Activated T-cell treated with anti-CD3 and anti-CD28 coated beads, Interleukin-2, amount 50 U/mL, for 24 hours (primary cell): ENCODE measurements around the gene SMIM22.

ENCODE experiments used
- DNase-seq: peaks from one replicate; pipeline ENCODE4 v3.0.0-alpha.2; 2020
- H3K27ac Mint-ChIP-seq: 2 replicates; pipeline ENCODE4 v1.8.0; 2020; ENCODE audit warnings: mild to moderate bottlenecking, mixed read lengths
- H3K27me3 Mint-ChIP-seq: 2 replicates; pipeline ENCODE4 v1.8.0; 2020; ENCODE audit warnings: mixed read lengths
- H3K36me3 Mint-ChIP-seq: 2 replicates; pipeline ENCODE4 v1.8.0; 2020; ENCODE audit warnings: low read depth, mixed read lengths
- H3K4me1 Mint-ChIP-seq: 2 replicates; pipeline ENCODE4 v1.8.0; 2020; ENCODE audit warnings: low read depth, mixed read lengths
- H3K4me3 Mint-ChIP-seq: 2 replicates; pipeline ENCODE4 v1.8.0; 2020; ENCODE audit warnings: mild to moderate bottlenecking, moderate library complexity, mixed read lengths
- H3K9me3 Mint-ChIP-seq: 2 replicates; pipeline ENCODE4 v1.8.0; 2020; ENCODE audit warnings: mixed read lengths

SMIM22 gene

GRCh38 chr16:4813251-4814003 lies 18.3 kb downstream of the SMIM22 start:
- no peak for DNase-seq
- H3K27me3 Mint-ChIP-seq: no peaks in the 10 kb centered on the region
- H3K4me1 Mint-ChIP-seq: no peaks in the 10 kb centered on the region
- H3K27ac Mint-ChIP-seq: no peak overlapping the region
- H3K9me3 Mint-ChIP-seq: no peaks in the 10 kb centered on the region
- peaks cover 92% of the 10 kb centered on the region for H3K36me3 Mint-ChIP-seq
- H3K4me3 Mint-ChIP-seq: no peak overlapping the region

- no peak for DNase-seq
- Mint-ChIP-seq H3K27me3 (no peaks in the 10 kb centered on the region), H3K36me3 (peaks cover 93% of the 10 kb centered on the region), H3K27ac (no peak overlapping the region), H3K4me3 (no peak overlapping the region), H3K4me1 (no peaks in the 10 kb centered on the region), H3K9me3 (no peaks in the 10 kb centered on the region)
These were observed 18.9 kb downstream of the SMIM22 start for GRCh38 chr16:4814046-4814445.

- Mint-ChIP-seq H3K4me3 (no peak overlapping the region), H3K27me3 (no peaks in the 10 kb centered on the region), H3K36me3 (peaks cover 93% of the 10 kb centered on the region), H3K9me3 (no peaks in the 10 kb centered on the region), H3K27ac (no peak overlapping the region), H3K4me1 (no peaks in the 10 kb centered on the region)
- DNase-seq: no peak
These were observed 19.5 kb downstream of the SMIM22 start for GRCh38 chr16:4814542-4815173.

- H3K36me3 Mint-ChIP-seq: peaks cover 92% of the 10 kb centered on the region
- no peaks in the 10 kb centered on the region for H3K9me3 Mint-ChIP-seq
- H3K27me3 Mint-ChIP-seq: no peaks in the 10 kb centered on the region
- no peaks in the 10 kb centered on the region for H3K4me1 Mint-ChIP-seq
- H3K27ac Mint-ChIP-seq: peak overlapping the region; percentile 52
- no peak for DNase-seq
- H3K4me3 Mint-ChIP-seq: no peak overlapping the region
These were observed 25.5 kb downstream of the SMIM22 start for GRCh38 chr16:4820652-4821051.

GRCh38 chr16:4825196-4825595 lies 30.0 kb downstream of the SMIM22 start:
- no peak for DNase-seq
- Mint-ChIP-seq H3K27ac (no peak overlapping the region), H3K27me3 (no peaks in the 10 kb centered on the region), H3K4me3 (no peak overlapping the region), H3K4me1 (no peaks in the 10 kb centered on the region), H3K9me3 (no peaks in the 10 kb centered on the region), H3K36me3 (peaks cover 95% of the 10 kb centered on the region)

GRCh38 chr16:4826526-4826925 lies 31.4 kb downstream of the SMIM22 start:
- no peak for DNase-seq
- H3K27me3 Mint-ChIP-seq: no peaks in the 10 kb centered on the region
- no peak overlapping the region for H3K4me3 Mint-ChIP-seq
- H3K9me3 Mint-ChIP-seq: no peaks in the 10 kb centered on the region
- H3K4me1 Mint-ChIP-seq: no peaks in the 10 kb centered on the region
- no peak overlapping the region for H3K27ac Mint-ChIP-seq
- peaks cover 95% of the 10 kb centered on the region for H3K36me3 Mint-ChIP-seq

GRCh38 chr16:4826980-4827379 lies 31.8 kb downstream of the SMIM22 start:
- Mint-ChIP-seq H3K27ac (no peak overlapping the region), H3K4me1 (no peaks in the 10 kb centered on the region), H3K27me3 (no peaks in the 10 kb centered on the region), H3K36me3 (peaks cover 95% of the 10 kb centered on the region), H3K4me3 (no peak overlapping the region), H3K9me3 (no peaks in the 10 kb centered on the region)
- DNase-seq: no peak

GRCh38 chr16:4828567-4829321 lies 33.6 kb downstream of the SMIM22 start:
- Mint-ChIP-seq H3K4me3 (no peak overlapping the region), H3K9me3 (no peaks in the 10 kb centered on the region), H3K27me3 (no peaks in the 10 kb centered on the region), H3K27ac (no peak overlapping the region), H3K4me1 (peaks cover 2% of the 10 kb centered on the region), H3K36me3 (peaks cover 96% of the 10 kb centered on the region)
- no peak for DNase-seq

- H3K9me3 Mint-ChIP-seq: no peaks in the 10 kb centered on the region
- peak overlapping the region; percentile 10 for H3K27ac Mint-ChIP-seq
- no peaks in the 10 kb centered on the region for H3K27me3 Mint-ChIP-seq
- peaks cover 96% of the 10 kb centered on the region for H3K36me3 Mint-ChIP-seq
- DNase-seq: no peak
- peaks cover 11% of the 10 kb centered on the region for H3K4me1 Mint-ChIP-seq
- no peak overlapping the region for H3K4me3 Mint-ChIP-seq
These were observed 35.2 kb downstream of the SMIM22 start for GRCh38 chr16:4830408-4830807.

GRCh38 chr16:4831616-4832015 lies 36.4 kb downstream of the SMIM22 start:
- Mint-ChIP-seq H3K27me3 (no peaks in the 10 kb centered on the region), H3K36me3 (peaks cover 99% of the 10 kb centered on the region), H3K27ac (no peak overlapping the region), H3K4me3 (no peak overlapping the region), H3K9me3 (no peaks in the 10 kb centered on the region), H3K4me1 (peaks cover 15% of the 10 kb centered on the region)
- no peak for DNase-seq

- H3K4me3 Mint-ChIP-seq: no peak overlapping the region
- DNase-seq: no peak
- no peaks in the 10 kb centered on the region for H3K9me3 Mint-ChIP-seq
- H3K4me1 Mint-ChIP-seq: peaks cover 15% of the 10 kb centered on the region
- H3K27me3 Mint-ChIP-seq: no peaks in the 10 kb centered on the region
- H3K27ac Mint-ChIP-seq: no peak overlapping the region
- peaks cover 97% of the 10 kb centered on the region for H3K36me3 Mint-ChIP-seq
These were observed 37.7 kb downstream of the SMIM22 start for GRCh38 chr16:4832698-4833343.

- no peak for DNase-seq
- H3K9me3 Mint-ChIP-seq: no peaks in the 10 kb centered on the region
- H3K4me3 Mint-ChIP-seq: no peak overlapping the region
- no peaks in the 10 kb centered on the region for H3K27me3 Mint-ChIP-seq
- no peak overlapping the region for H3K27ac Mint-ChIP-seq
- H3K36me3 Mint-ChIP-seq: peaks cover 97% of the 10 kb centered on the region
- peaks cover 15% of the 10 kb centered on the region for H3K4me1 Mint-ChIP-seq
These were observed 38.4 kb downstream of the SMIM22 start for GRCh38 chr16:4833584-4833983.

- H3K36me3 Mint-ChIP-seq: peaks cover 97% of the 10 kb centered on the region
- H3K27ac Mint-ChIP-seq: peak overlapping the region; percentile 13
- H3K9me3 Mint-ChIP-seq: no peaks in the 10 kb centered on the region
- peaks cover 17% of the 10 kb centered on the region for H3K4me1 Mint-ChIP-seq
- no peak overlapping the region for H3K4me3 Mint-ChIP-seq
- H3K27me3 Mint-ChIP-seq: no peaks in the 10 kb centered on the region
- no peak for DNase-seq
These were observed 41.6 kb downstream of the SMIM22 start for GRCh38 chr16:4836727-4837126.

- H3K27ac Mint-ChIP-seq: peak overlapping the region; percentile 59
- peaks cover 97% of the 10 kb centered on the region for H3K36me3 Mint-ChIP-seq
- H3K9me3 Mint-ChIP-seq: no peaks in the 10 kb centered on the region
- no peak for DNase-seq
- peaks cover 17% of the 10 kb centered on the region for H3K4me1 Mint-ChIP-seq
- no peak overlapping the region for H3K4me3 Mint-ChIP-seq
- H3K27me3 Mint-ChIP-seq: no peaks in the 10 kb centered on the region
These were observed 42.7 kb downstream of the SMIM22 start for GRCh38 chr16:4837733-4838501.
